Measurements from ENCODE around the gene SLC38A2. TPM values are rescaled to one million over a fixed set of nuclear protein-coding genes. Genes with fewer than 3 reads are reported as not detected.

The SLC38A2 gene
- total RNA-seq, 1 experiment from 2014 or later = 341 TPM

DNA sequence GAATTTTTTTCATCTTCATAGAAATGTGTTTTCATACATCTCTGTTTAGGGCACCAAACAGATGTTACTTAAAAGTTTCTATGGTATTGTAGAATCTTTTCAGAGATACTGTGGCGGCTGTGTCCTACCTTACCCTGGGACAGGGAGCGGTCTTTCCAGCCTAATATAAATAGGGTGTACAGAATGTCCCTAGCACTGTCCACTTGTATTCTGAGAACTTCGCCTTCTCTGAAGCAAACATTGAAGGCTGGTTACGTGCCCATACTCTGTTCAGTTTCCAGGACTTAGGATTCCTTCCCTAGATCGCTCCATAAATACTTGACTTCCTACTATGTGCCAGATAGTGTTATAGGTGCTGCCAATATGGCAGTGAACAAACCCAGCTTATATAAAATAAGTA is 24.3 kb upstream of the SLC38A2 start:
- peaks cover 15% of the 10 kb centered on the region for H3K4me1 ChIP-seq (ENCODE audit: control insufficient read depth, insufficient read depth, low read length)
- no peak overlapping the region; the same call in 1 of the 2 replicates for H3K27ac ChIP-seq (ENCODE audit: low read length)
- POLR2A ChIA-PET = no interaction called here
- CTCF ChIA-PET = no interaction called here
- BruUV-seq (replicated peaks) = no TSS peak
- ATAC-seq (no peak), DNase-seq (ENCODE audit: low read depth, low spot score) (no peak)
- in situ Hi-C loops (cut with HindIII; ENCODE audit: low pct_unique_long_range_greater_than_20kb, low sequenced_read_pairs) = no loop called here
- H3K4me3 ChIP-seq (ENCODE audit: low read depth in 2 of 2, low read length in 2 of 2) = no peak overlapping the region
- intact Hi-C loops (cut with micrococcal nuclease; ENCODE audit: unreplicated experiment) = no loop called here
- H3K27me3 ChIP-seq (ENCODE audit: control insufficient read depth, insufficient read depth, low read length) = no peaks in the 10 kb centered on the region
- TF ChIP-seq REST (IDR thresholded peaks at IDR 0.05; ENCODE audit: insufficient read depth in 1 of 2, low read depth in 2 of 2, low read length in 1 of 2) = no peak
- TF ChIP-seq SIN3A (IDR thresholded peaks at IDR 0.05; ENCODE audit: borderline replicate concordance, insufficient read depth, low read depth, low read length) = no peak
- TF ChIP-seq POLR2AphosphoS5 (IDR thresholded peaks at IDR 0.05; ENCODE audit: low read depth, low read length) = no peak
- no peak for TF ChIP-seq TCF7L2 (IDR thresholded peaks at IDR 0.05; ENCODE audit: low read depth, low read length)
- no peak for TF ChIP-seq CTCF (IDR thresholded peaks at IDR 0.05)
- H3K36me3 ChIP-seq (ENCODE audit: control insufficient read depth, insufficient read depth, low read length) = no peaks in the 10 kb centered on the region
- H3K9me3 ChIP-seq (ENCODE audit: control insufficient read depth, insufficient read depth, low read depth, low read length) = no peaks in the 10 kb centered on the region

DNA sequence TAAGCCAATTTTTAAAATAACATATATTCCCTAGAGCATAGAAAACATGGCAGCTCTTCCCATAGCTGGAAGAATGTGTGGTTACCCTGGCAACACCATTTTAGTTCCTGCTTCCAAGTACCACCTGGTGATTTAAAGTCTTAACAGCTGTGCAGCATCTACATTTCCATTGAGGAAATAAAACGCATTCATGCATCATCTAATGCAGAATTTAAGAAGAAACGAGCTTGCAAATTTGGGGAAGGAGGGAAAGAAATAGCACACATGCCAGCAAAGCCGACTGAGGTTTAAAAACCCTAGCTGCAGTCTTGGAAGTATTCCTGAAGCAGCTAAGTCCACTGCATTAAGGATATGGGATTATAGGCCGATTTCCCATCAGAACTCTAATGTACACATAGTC is 22.8 kb upstream of the SLC38A2 start:
- DNase-seq (ENCODE audit: low read depth, low spot score) (no peak), ATAC-seq (no peak)
- TF ChIP-seq CTCF (IDR thresholded peaks at IDR 0.05) (no peak), TCF7L2 (IDR thresholded peaks at IDR 0.05; ENCODE audit: low read depth, low read length) (no peak), SIN3A (IDR thresholded peaks at IDR 0.05; ENCODE audit: borderline replicate concordance, insufficient read depth, low read depth, low read length) (no peak), REST (IDR thresholded peaks at IDR 0.05; ENCODE audit: insufficient read depth in 1 of 2, low read depth in 2 of 2, low read length in 1 of 2) (no peak), POLR2AphosphoS5 (IDR thresholded peaks at IDR 0.05; ENCODE audit: low read depth, low read length) (no peak)
- H3K4me3 ChIP-seq (ENCODE audit: low read depth in 2 of 2, low read length in 2 of 2) = no peak overlapping the region
- no peaks in the 10 kb centered on the region; the same call in 1 of the 2 replicates for H3K36me3 ChIP-seq (ENCODE audit: control insufficient read depth, insufficient read depth, low read length)
- no peaks in the 10 kb centered on the region for H3K27me3 ChIP-seq (ENCODE audit: control insufficient read depth, insufficient read depth, low read length)
- POLR2A ChIA-PET = interaction anchor here (0.7 kb wide), 1 partner anchor 589 kb away, joined by 3 read pairs; no protein-coding TSS in a partner anchor
- no peaks in the 10 kb centered on the region for H3K9me3 ChIP-seq (ENCODE audit: control insufficient read depth, insufficient read depth, low read depth, low read length)
- in situ Hi-C loops (cut with HindIII; ENCODE audit: low pct_unique_long_range_greater_than_20kb, low sequenced_read_pairs) = no loop called here
- intact Hi-C loops (cut with micrococcal nuclease; ENCODE audit: unreplicated experiment) = no loop called here
- H3K27ac ChIP-seq (ENCODE audit: low read length) = peak overlapping the region; percentile 57; the same call in 1 of the 2 replicates
- H3K4me1 ChIP-seq (ENCODE audit: control insufficient read depth, insufficient read depth, low read length) = peaks cover 29% of the 10 kb centered on the region
- CTCF ChIA-PET = no interaction called here
- no TSS peak for BruUV-seq (replicated peaks)
